Subcutaneous adipose tissue (tissue), 4 donors: Measurements from ENCODE around the gene LEMD3. TPM values are rescaled to one million over a fixed set of nuclear protein-coding genes. Genes with fewer than 3 reads are reported as not detected.

Experiments used
- CTCF ChIP-seq: fragments of 450-650 bp; IDR thresholded peaks from one replicate; pipeline ENCODE4 v1.5.1; 2016; ENCODE audit warnings: low read depth, mild to moderate bottlenecking, control low read depth, antibody characterized with exemption, moderate library complexity
- total RNA-seq, 4 donors: library from RNA; depleted of rRNA; stranded (reverse); fragments of >200 nt; gene quantifications; one replicate each; pipeline ENCODE4 v1.1.0, GENCODE V29; 2016

The LEMD3 gene
- total RNA-seq, 4 donors from 2014 or later, result 20.0 to 36.0 (median 26.0) TPM

- no peak for TF ChIP-seq CTCF
Measured at GRCh38 chr12:65152596-65152995, 16.8 kb upstream of the LEMD3 start.

- TF ChIP-seq CTCF, result no peak
Measured at GRCh38 chr12:65155784-65156183, 13.6 kb upstream of the LEMD3 start.

GRCh38 chr12:65156366-65156841, 13.0 kb upstream of the LEMD3 start:
- TF ChIP-seq CTCF, result no peak

GRCh38 chr12:65157091-65157490, 12.3 kb upstream of the LEMD3 start:
- TF ChIP-seq CTCF, result no peak

- TF ChIP-seq CTCF, result no peak
Measured at GRCh38 chr12:65162609-65163008, 6.8 kb upstream of the LEMD3 start.

GRCh38 chr12:65164244-65164643, 5.1 kb upstream of the LEMD3 start:
- TF ChIP-seq CTCF, result no peak

- no peak for TF ChIP-seq CTCF
Measured at GRCh38 chr12:65164774-65165173, 4.6 kb upstream of the LEMD3 start.
